ENCODE data around the gene SEC16A.

- TF ChIP-seq POLR2AphosphoS5 (IDR thresholded peaks at IDR 0.05; ENCODE audit: low read depth, low read length) = no peak
- no peak for TF ChIP-seq SIN3A (IDR thresholded peaks at IDR 0.05; ENCODE audit: borderline replicate concordance, insufficient read depth, low read length)
Observed at GRCh38 chr9:136518623-136519022, 35.8 kb upstream of the SEC16A start.

Data from PFSK-1 (cell line).